Psoas muscle (tissue), 8 donors: ENCODE data around the gene JADE1. TPM values are rescaled to one million over a fixed set of nuclear protein-coding genes. Genes with fewer than 3 reads are reported as not detected.

ENCODE experiments used
- ATAC-seq, 4 donors: fragments of 200-7000 bp; cut with Tn5 transposase; one replicate each; pipeline ENCODE4 v1.9.1; 2020; ENCODE audit warnings: moderate library complexity in 3 of 4, mild to moderate bottlenecking in 2 of 4
- DNase-seq, 2 donors: peaks; one replicate each; pipeline ENCODE4 v3.0.0-alpha.2; 2020
- H3K27ac ChIP-seq: fragments of 200-600 bp; one replicate; pipeline ENCODE4 v1.8.0; 2022
- H3K27me3 ChIP-seq, 3 donors: fragments of 200-600 bp in 1 of 3; one replicate each; pipeline versions ENCODE4 v1.6.1 to v1.8.0; 2013 to 2022; ENCODE audit warnings: low read length in 2 of 3, mild to moderate bottlenecking in 2 of 3, moderate library complexity in 1 of 3; ENCODE audit not compliant: insufficient read depth in 3 of 3
- H3K36me3 ChIP-seq, 2 donors: fragments of 200-600 bp in 1 of 2; one replicate each; pipeline versions ENCODE4 v1.6.1 to v1.8.0; 2013 to 2022; ENCODE audit warnings: low read depth in 1 of 2, mild to moderate bottlenecking in 1 of 2, moderate library complexity in 1 of 2; ENCODE audit not compliant: insufficient read depth in 1 of 2
- H3K4me1 ChIP-seq: fragments of 200-600 bp; one replicate; pipeline ENCODE4 v1.8.0; 2022
- H3K4me3 ChIP-seq: fragments of 200-600 bp; one replicate; pipeline ENCODE4 v1.8.0; 2022; ENCODE audit warnings: mild to moderate bottlenecking
- H3K9me3 ChIP-seq: fragments of 200-600 bp; one replicate; pipeline ENCODE4 v1.8.0; 2022
- WGBS, 3 donors: extraction: QIAGEN DNeasy Blood & Tissue Kit; methylation state at CpG; one replicate each; pipeline versions ENCODE4 v1.1.6 to v1.1.7; 2013; 5-methylcytosine and 5-hydroxymethylcytosine counted together
- intact Hi-C, 2 donors: fragments of 100-400 bp; cut with DNase I; formaldehyde crosslinking; loops; one replicate each; pipeline versions ENCODE4 v1.11.0 to v1.14.2; 2022
- polyA plus RNA-seq, 3 donors: library from polyadenylated mRNA; stranded (reverse); fragments of 200-250 nt; gene quantifications; one replicate each; pipeline ENCODE4 v1.2.3, GENCODE V29; 2013
- total RNA-seq, 4 donors: library from RNA; stranded (reverse); fragmentation: NEBNext Ultra II Directional in 2 of 4; extraction: Animal tissue kit (Norgen Biotek cat#: 25700) in 2 of 4; gene quantifications; one replicate each; pipeline versions ENCODE4 v1.2.1 to v1.2.4, GENCODE V29; 2021 to 2023
- TF ChIP-seq, protein P1 (sequence below): fragments of 200-600 bp; IDR thresholded peaks from one replicate; pipeline ENCODE4 v1.8.0; 2022; ENCODE audit warnings: antibody characterized with exemption
- donor health status: healthy with polysubstance abuse.
- donor health status: DM: no; HTN: no; CAD: no; lungs with moderate emphysema.
- donor health status: Bipolar disorder and iron deficiency.
- donor health status: healthy.
- donor health status: DM: yes; HTN: yes; CAD: no.
- donor health status: DM: no; HTN: no; CAD: no.
- donor health status: DM: no; HTN: no; CAD: no.
- donor health status: DM: yes; HTN: yes; CAD: no.

JADE1 gene
- total and polyA plus RNA-seq, 7 donors: 5.8 to 21.4 (median 16.8) TPM

DNA sequence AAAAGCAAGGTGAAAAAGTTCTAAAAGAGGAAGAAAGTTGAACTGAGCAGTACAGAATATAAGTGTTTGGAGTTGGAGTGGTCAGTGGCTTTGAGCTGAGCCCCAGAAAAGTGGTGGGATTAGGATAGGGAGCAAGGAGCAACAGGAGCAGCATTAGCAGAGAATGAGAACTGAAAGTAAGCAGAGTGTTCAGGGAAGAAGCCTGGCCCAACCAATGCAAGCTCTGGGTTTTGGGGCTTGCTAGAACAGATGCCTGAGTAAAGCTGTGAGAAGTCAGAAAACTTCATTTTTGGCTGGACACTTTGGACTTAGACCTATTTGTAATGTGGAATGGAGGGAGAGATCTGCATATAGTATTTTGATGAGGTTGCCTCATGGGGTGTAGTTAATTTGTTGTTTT lies 17.8 kb downstream of the JADE1 start:
- intact Hi-C loops: no loop called here
- TF ChIP-seq, protein P1, sequence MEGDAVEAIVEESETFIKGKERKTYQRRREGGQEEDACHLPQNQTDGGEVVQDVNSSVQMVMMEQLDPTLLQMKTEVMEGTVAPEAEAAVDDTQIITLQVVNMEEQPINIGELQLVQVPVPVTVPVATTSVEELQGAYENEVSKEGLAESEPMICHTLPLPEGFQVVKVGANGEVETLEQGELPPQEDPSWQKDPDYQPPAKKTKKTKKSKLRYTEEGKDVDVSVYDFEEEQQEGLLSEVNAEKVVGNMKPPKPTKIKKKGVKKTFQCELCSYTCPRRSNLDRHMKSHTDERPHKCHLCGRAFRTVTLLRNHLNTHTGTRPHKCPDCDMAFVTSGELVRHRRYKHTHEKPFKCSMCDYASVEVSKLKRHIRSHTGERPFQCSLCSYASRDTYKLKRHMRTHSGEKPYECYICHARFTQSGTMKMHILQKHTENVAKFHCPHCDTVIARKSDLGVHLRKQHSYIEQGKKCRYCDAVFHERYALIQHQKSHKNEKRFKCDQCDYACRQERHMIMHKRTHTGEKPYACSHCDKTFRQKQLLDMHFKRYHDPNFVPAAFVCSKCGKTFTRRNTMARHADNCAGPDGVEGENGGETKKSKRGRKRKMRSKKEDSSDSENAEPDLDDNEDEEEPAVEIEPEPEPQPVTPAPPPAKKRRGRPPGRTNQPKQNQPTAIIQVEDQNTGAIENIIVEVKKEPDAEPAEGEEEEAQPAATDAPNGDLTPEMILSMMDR: no peak
- no peak for ATAC-seq
- Histone ChIP-seq H3K27ac (no peak overlapping the region), H3K4me1 (peaks cover 72% of the 10 kb centered on the region), H3K9me3 (no peaks in the 10 kb centered on the region), H3K36me3 (peaks cover 0 to 4% of the 10 kb centered on the region in 2 donors), H3K27me3 (no peaks in the 10 kb centered on the region), H3K4me3 (no peak overlapping the region)
- DNase-seq: no peak

DNA sequence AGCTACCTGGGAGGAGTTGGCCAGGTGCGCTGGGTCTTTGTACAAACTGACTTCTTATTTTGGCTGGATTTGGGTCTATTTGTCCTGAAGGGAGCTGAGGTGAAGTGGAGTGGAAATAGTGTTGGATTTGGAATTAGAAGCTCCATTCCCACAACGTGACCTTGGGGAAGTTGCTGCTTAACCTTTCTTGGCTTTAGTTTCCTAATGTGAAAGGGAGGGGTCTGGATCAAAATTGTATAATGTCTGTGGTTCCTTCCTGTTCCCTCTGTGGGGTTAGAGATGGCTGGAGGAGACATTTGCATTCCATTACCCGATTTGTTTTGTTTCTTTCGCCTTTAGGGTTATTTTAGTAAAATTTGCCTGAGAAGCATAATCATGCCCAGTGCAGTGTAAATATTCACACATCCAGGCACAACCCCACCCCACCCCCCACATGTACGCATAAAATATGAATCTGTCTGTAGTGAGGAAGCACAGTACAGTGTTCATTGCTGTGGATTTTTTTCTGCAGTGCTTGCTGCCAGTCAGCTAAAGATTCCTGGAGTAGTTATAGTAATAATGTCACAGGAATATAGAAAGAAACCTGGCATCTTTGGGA lies 21.5 kb downstream of the JADE1 start:
- TF ChIP-seq, protein P1: no peak
- 34 to 40% (median 36%) methylated on average over 5 of the region's 5 CpGs for WGBS, 3 donors
- H3K27me3 ChIP-seq: no peaks in the 10 kb centered on the region
- H3K27ac ChIP-seq: peak overlapping the region; percentile 47
- peaks cover 72% of the 10 kb centered on the region for H3K4me1 ChIP-seq
- no peaks in the 10 kb centered on the region for H3K9me3 ChIP-seq
- H3K4me3 ChIP-seq: no peak overlapping the region
- peaks cover 5 to 22% of the 10 kb centered on the region in 2 donors for H3K36me3 ChIP-seq
- no peak for ATAC-seq
- DNase-seq: no peak
- intact Hi-C loops: no loop called here

DNA sequence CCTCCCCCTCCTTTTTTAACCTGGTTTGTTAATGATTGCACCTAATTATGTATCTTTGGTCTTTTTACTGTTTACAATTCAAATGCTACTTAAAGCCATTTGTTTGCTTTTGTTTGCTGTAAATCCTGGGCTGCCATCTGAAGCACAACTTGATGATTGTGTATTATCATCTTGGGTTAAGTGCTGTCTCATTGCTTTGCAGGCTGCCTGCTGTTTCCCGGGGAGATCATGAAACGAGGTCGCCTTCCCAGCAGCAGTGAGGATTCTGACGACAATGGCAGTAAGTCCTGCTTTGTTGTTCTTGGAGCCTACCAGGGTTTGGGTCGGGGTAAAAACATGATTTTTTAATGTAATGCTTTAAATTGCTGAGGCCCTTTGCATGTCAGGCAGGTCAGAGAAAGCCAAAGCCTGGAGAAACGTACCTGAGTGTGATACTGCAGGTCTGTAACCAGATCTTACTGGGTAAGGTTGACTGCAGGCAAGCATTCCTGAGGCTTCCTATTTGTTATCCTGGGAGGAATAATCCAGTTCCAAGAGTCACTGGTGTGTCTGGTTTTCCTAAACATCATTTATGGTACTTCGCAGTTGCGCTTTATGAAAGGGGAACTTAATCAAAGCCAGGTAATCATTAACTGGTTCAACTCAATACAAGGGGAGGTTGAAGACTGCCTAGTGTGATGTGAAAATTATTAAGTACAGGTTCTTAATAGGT lies 22.2 kb downstream of the JADE1 start:
- Histone ChIP-seq H3K27ac (peak overlapping the region; percentile 47), H3K9me3 (no peaks in the 10 kb centered on the region), H3K4me3 (no peak overlapping the region), H3K27me3 (no peaks in the 10 kb centered on the region), H3K36me3 (peaks cover 5 to 22% of the 10 kb centered on the region in 2 donors), H3K4me1 (peaks cover 73% of the 10 kb centered on the region)
- intact Hi-C loops: no loop called here
- DNase-seq (no peak), ATAC-seq (no peak)
- TF ChIP-seq, protein P1: no peak
- 48 to 64% (median 51%) methylated on average over 8 of the region's 8 CpGs for WGBS, 3 donors

DNA sequence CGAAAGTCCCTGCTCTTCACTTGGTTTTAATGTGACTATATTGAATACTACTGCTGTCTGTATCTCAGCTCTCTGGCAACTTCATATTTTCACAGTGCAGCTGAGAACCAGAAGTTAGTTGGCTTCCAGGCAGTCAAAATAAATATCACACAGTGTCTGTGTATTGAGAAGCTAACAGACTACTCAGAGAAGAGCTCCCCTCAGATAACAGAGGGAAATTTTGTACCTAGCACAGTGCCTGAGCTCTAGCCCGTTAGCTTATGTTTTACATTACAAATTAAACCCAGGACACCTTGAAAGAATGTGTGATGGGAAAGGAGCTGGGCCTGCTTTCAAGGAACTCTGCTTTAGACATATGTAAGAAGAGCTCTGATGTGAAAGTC lies 22.7 kb downstream of the JADE1 start:
- H3K4me1 ChIP-seq: peaks cover 73% of the 10 kb centered on the region
- DNase-seq (no peak), ATAC-seq (no peak)
- peaks cover 5 to 22% of the 10 kb centered on the region in 2 donors for H3K36me3 ChIP-seq
- WGBS, 3 donors: 63 to 87% (median 76%) methylated on average over 2 of the region's 2 CpGs
- H3K9me3 ChIP-seq: no peaks in the 10 kb centered on the region
- H3K27me3 ChIP-seq: no peaks in the 10 kb centered on the region
- H3K4me3 ChIP-seq: no peak overlapping the region
- intact Hi-C loops: no loop called here
- H3K27ac ChIP-seq: peak overlapping the region; percentile 8
- TF ChIP-seq, protein P1: no peak
